Small intestine (tissue), 7 donors: ENCODE measurements around the gene TRAIP. TPM values are rescaled to one million over a fixed set of nuclear protein-coding genes. Genes with fewer than 3 reads are reported as not detected.

ENCODE experiments used
- DNase-seq, 2 donors: peaks; one replicate each; pipeline versions ENCODE4 v3.0.0 to v3.0.0-alpha.2; 2013
- FAIRE-seq: peaks from 2 replicates; lab custom pipeline; 2012; peaks lifted over from hg19 to GRCh38; lab: Jason Lieb, UNC
- H3K27ac ChIP-seq, 3 donors: one replicate each; pipeline ENCODE4 v1.5.1; 2013; ENCODE audit warnings: low read length in 2 of 3, mild to moderate bottlenecking in 2 of 3, control low read depth in 1 of 3, inconsistent platforms in 1 of 3, low read depth in 1 of 3, moderate library complexity in 1 of 3
- H3K27me3 ChIP-seq, 3 donors: one replicate each; pipeline ENCODE4 v1.6.1; 2013; ENCODE audit warnings: low read length in 3 of 3, inconsistent platforms in 1 of 3; ENCODE audit not compliant: control insufficient read depth in 3 of 3, insufficient read depth in 3 of 3
- H3K36me3 ChIP-seq, 3 donors: one replicate each; pipeline ENCODE4 v1.6.1; 2013; ENCODE audit warnings: low read length in 3 of 3, inconsistent platforms in 1 of 3, low read depth in 1 of 3, mild to moderate bottlenecking in 1 of 3, moderate library complexity in 1 of 3; ENCODE audit not compliant: control insufficient read depth in 3 of 3, insufficient read depth in 2 of 3
- H3K4me1 ChIP-seq, 3 donors: one replicate each; pipeline ENCODE4 v1.6.1; 2013; ENCODE audit warnings: low read length in 2 of 3, inconsistent platforms in 1 of 3, low read depth in 1 of 3, mild to moderate bottlenecking in 1 of 3, moderate library complexity in 1 of 3; ENCODE audit not compliant: control insufficient read depth in 3 of 3, insufficient read depth in 2 of 3
- H3K4me3 ChIP-seq, 3 donors: one replicate each; pipeline ENCODE4 v1.5.1; 2013; ENCODE audit warnings: low read length in 3 of 3, control low read depth in 1 of 3, inconsistent platforms in 1 of 3, low read depth in 1 of 3, mild to moderate bottlenecking in 1 of 3, moderate library complexity in 1 of 3
- H3K9me3 ChIP-seq, 2 donors: one replicate each; pipeline ENCODE4 v1.6.1; 2013; ENCODE audit warnings: low read depth in 1 of 2, low read length in 1 of 2; ENCODE audit not compliant: control insufficient read depth in 2 of 2, insufficient read depth in 1 of 2
- WGBS, 3 donors: extraction: QIAGEN DNeasy Blood & Tissue Kit; methylation state at CpG; one replicate each; pipeline ENCODE4 v1.1.7; 2013; 5-methylcytosine and 5-hydroxymethylcytosine counted together
- polyA plus RNA-seq, 4 donors: library from polyadenylated mRNA; stranded (reverse) in 3 of 4; unstranded in 1 of 4; fragments of 200-250 nt in 3 of 4; fragments of 120-200 nt in 1 of 4; gene quantifications; one replicate each; pipeline versions ENCODE4 v1.2.1 to v1.2.3, GENCODE V29; 2013
- donor health status: healthy with polysubstance abuse.
- donor health status: control.
- donor health status: control.
- donor health status: Bipolar disorder and iron deficiency.
- donor health status: healthy.

Gene TRAIP
- polyA plus RNA-seq, 4 donors, result 1.4 to 8.1 (median 5.5) TPM

GRCh38 chr3:49805367-49805782 lies 51.0 kb downstream of the TRAIP start:
- Histone ChIP-seq H3K36me3 (peaks cover 0 to 57% (median 2%) of the 10 kb centered on the region in 3 donors), H3K4me1 (peaks cover 0 to 36% (median 0%) of the 10 kb centered on the region in 3 donors), H3K9me3 (no peaks in the 10 kb centered on the region), H3K4me3 (peak overlapping the region in 1 of 3 donors; percentile 20), H3K27ac (peak overlapping the region in 2 of 3 donors; percentile 75 to 84), H3K27me3 (peaks cover 0 to 24% (median 0%) of the 10 kb centered on the region in 3 donors)
- FAIRE-seq (no peak), DNase-seq (peak in 1 of 2 donors; percentile 43)
- WGBS, 3 donors, result 42 to 74% (median 49%) methylated on average over 3 of the region's 3 CpGs

GRCh38 chr3:49804141-49805041 lies 52.0 kb downstream of the TRAIP start:
- Histone ChIP-seq H3K27ac (peak overlapping the region in 2 of 3 donors; percentile 5 to 75), H3K4me3 (peak overlapping the region in 1 of 3 donors; percentile 98), H3K36me3 (peaks cover 0 to 47% (median 1%) of the 10 kb centered on the region in 3 donors), H3K4me1 (peaks cover 0 to 36% (median 0%) of the 10 kb centered on the region in 3 donors), H3K27me3 (peaks cover 0 to 24% (median 0%) of the 10 kb centered on the region in 3 donors), H3K9me3 (no peaks in the 10 kb centered on the region)
- 61 to 82% (median 74%) methylated on average over 23 to 26 of the region's 26 CpGs for WGBS, 3 donors
- FAIRE-seq, result no peak
- DNase-seq, result no peak

GRCh38 chr3:49803465-49804140 lies 52.8 kb downstream of the TRAIP start:
- Histone ChIP-seq H3K4me3 (peak overlapping the region; percentile 31 to 98 (median 76)), H3K4me1 (peaks cover 0 to 36% (median 0%) of the 10 kb centered on the region in 3 donors), H3K9me3 (no peaks in the 10 kb centered on the region), H3K27me3 (peaks cover 0 to 24% (median 0%) of the 10 kb centered on the region in 3 donors), H3K27ac (peak overlapping the region in 2 of 3 donors; percentile 71 to 76), H3K36me3 (peaks cover 0 to 40% (median 0%) of the 10 kb centered on the region in 3 donors)
- WGBS, 3 donors, result 2 to 4% (median 3%) methylated on average over 31 to 41 of the region's 41 CpGs
- peak in 1 of 2 donors; percentile 13 for DNase-seq
- FAIRE-seq, result no peak

- peak; percentile 91 to 95 for DNase-seq
- peak within 1 kb of the TSS; percentile 69 to 95 (median 81) for H3K27ac ChIP-seq
- peaks cover 0 to 24% (median 0%) of the 10 kb centered on the region in 3 donors for H3K27me3 ChIP-seq
- peak within 1 kb of the TSS; percentile 31 to 98 (median 76) for H3K4me3 ChIP-seq
- H3K9me3 ChIP-seq, result no peaks in the 10 kb centered on the region
- WGBS, 3 donors, result 0 to 1% (median 0%) methylated on average over 46 to 71 of the region's 71 CpGs
- H3K36me3 ChIP-seq, result peaks cover 0 to 35% (median 0%) of the 10 kb centered on the region in 3 donors
- H3K4me1 ChIP-seq, result peaks cover 0 to 34% (median 0%) of the 10 kb centered on the region in 3 donors
- no peak for FAIRE-seq
These were observed 53.5 kb downstream of the TRAIP start, which contains the start of gene INKA1 for GRCh38 chr3:49802719-49803464. TSS of gene INKA1 (plus strand) at chr3:49803261. CDS start at chr3:49803393, 132 bp downstream.

GRCh38 chr3:49801160-49801559 lies 55.2 kb downstream of the TRAIP start:
- WGBS, 3 donors, result 85 to 93% (median 90%) methylated on average over 2 of the region's 2 CpGs
- peaks cover 0 to 18% (median 0%) of the 10 kb centered on the region in 3 donors for H3K4me1 ChIP-seq
- DNase-seq, result no peak

GRCh38 chr3:49799761-49800160 lies 56.6 kb downstream of the TRAIP start, which contains the start of gene CDHR4:
TSS of gene CDHR4 (minus strand) at chr3:49799873. CDS start at chr3:49799812, 61 bp downstream.
- Histone ChIP-seq H3K4me1 (peaks cover 0 to 10% (median 0%) of the 10 kb centered on the region in 3 donors), H3K9me3 (no peaks in the 10 kb centered on the region), H3K27ac (no peak within 1 kb of the TSS), H3K27me3 (peaks cover 0 to 24% (median 0%) of the 10 kb centered on the region in 3 donors), H3K4me3 (no peak within 1 kb of the TSS), H3K36me3 (peaks cover 0 to 11% (median 0%) of the 10 kb centered on the region in 3 donors)
- 55 to 66% (median 60%) methylated on average over 4 of the region's 4 CpGs for WGBS, 3 donors
- FAIRE-seq (no peak), DNase-seq (no peak)

More at GRCh38 chr3:49801160-49801559, 55.2 kb downstream of the TRAIP start:
- H3K4me3 ChIP-seq, result no peak overlapping the region
- peaks cover 0 to 24% (median 0%) of the 10 kb centered on the region in 3 donors for H3K27me3 ChIP-seq
- no peak for FAIRE-seq
- H3K27ac ChIP-seq, result no peak overlapping the region
- peaks cover 0 to 23% (median 0%) of the 10 kb centered on the region in 3 donors for H3K36me3 ChIP-seq
- H3K9me3 ChIP-seq, result no peaks in the 10 kb centered on the region

- no peak for DNase-seq
- peaks cover 0 to 18% (median 0%) of the 10 kb centered on the region in 3 donors for H3K27me3 ChIP-seq
- H3K4me1 ChIP-seq, result peaks cover 0 to 8% (median 0%) of the 10 kb centered on the region in 3 donors
- FAIRE-seq, result no peak
- WGBS, 3 donors, result 70 to 75% (median 75%) methylated on average over 1 of the region's 1 CpG
- H3K27ac ChIP-seq, result no peak overlapping the region
- H3K4me3 ChIP-seq, result no peak overlapping the region
- no peaks in the 10 kb centered on the region for H3K9me3 ChIP-seq
- peaks cover 0 to 4% (median 0%) of the 10 kb centered on the region in 3 donors for H3K36me3 ChIP-seq
These were observed 57.3 kb downstream of the TRAIP start for GRCh38 chr3:49799105-49799504.
